Activated naive CD4-positive, alpha-beta T cell (primary cell): Measurements from ENCODE around the gene INTS4.
"Not testable (repeated sequence)": the region's sequence is repeated elsewhere in the genome, so short reads cannot be mapped to it uniquely, and the experiment has no call there.

ENCODE experiments used
- DNase-seq, 4 experiments: peaks; one replicate each; lab custom pipeline; 2025; lab: John Stamatoyannopoulos, UW

Gene INTS4

DNA sequence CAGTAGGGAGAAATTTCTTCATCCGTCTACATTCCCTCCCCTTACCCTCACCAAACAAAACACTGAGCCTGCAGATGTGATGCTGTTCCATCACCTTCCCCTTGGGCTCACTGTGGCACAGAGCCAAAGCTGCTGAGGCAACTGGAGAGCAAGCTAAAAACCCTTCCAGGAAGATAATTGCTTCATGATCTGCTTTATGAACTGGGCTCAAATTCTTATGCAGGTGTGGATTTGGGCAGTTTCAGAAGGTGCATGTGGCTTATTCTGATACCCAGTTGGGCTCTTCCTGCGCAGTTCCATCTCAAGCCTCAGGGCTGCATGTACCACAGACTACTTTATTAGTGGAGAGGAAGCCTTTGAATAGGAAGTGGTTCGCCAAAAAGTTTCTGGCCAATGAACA lies 115.2 kb downstream of the INTS4 start:
- DNase-seq, result no peak

DNA sequence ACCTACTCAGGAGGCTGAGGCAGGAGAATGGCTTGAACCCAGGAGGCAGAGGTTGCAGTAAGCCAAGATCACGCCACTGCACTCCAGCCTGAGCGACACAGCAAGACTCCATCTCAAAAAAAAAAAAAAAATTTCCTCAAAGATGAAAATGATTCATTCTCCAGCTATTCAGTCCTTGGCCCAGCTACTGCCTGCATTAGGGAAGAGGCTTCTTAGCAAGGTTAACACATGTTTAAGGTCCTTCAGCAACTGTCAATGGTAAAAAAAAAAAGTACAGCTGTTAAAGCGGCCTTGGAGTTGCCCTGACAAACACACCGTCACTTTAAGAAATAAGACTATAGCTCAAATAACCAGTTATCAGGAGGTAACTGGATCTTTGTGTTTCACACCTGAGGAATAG lies 116.2 kb downstream of the INTS4 start:
- not testable (repeated sequence) for DNase-seq

DNA sequence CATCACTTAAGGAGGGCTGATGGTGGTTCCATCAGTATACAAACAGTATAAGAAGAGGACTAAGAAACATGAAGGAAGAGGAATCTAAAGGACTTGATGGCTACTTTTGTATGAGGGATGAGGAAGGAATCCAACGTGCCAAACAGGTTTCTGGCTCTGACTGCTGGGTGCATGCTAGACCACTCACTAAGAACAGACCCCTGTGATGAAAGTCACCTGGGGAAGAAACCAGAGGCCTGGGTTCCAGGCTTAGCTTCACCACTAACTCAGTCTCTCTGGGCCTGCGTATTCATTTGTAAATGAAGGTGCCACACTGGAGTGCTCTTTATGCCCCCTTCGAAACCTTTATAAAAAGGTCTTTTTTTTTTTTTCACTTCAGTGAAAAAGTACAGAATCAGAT lies 118.4 kb downstream of the INTS4 start:
- DNase-seq, result no peak

DNA sequence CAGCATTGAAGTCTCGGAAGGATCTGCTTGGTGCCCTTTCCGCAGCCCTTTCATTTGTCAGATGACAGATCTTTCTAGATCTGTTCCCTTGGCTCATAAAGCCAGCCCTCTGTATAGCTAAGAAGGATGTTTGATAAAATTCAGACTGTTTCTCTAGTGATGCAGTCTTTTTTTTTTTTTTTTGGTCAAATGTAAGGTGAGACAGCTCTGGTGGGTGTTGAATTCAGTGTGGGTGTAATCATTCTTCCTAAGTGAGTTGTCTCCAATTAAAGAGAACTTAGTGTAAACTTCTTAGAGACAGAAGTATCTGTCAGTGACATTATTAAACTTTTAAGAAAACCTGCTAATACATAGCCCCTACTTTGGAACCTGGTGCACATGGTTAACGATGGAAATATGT lies 120.3 kb downstream of the INTS4 start:
- DNase-seq, result no peak

DNA sequence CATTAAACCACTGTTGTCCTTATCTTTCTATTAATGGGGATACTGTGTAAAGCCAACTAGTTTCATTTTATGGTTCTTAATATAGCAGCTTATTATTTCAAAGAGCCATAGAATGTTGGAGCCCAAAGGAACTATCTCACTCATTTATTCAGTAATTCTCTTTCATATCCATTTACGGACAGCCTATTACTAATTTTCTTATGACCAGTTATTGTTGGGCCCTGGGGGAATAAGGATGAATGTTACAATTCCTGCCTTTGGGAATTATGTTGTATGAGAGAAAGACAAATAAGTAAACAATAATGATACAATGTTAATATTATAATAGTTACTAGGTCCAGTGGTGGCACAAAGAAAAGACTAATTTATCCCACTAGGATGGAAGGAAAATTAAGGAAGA lies 121.1 kb downstream of the INTS4 start:
- DNase-seq, result no peak

DNA sequence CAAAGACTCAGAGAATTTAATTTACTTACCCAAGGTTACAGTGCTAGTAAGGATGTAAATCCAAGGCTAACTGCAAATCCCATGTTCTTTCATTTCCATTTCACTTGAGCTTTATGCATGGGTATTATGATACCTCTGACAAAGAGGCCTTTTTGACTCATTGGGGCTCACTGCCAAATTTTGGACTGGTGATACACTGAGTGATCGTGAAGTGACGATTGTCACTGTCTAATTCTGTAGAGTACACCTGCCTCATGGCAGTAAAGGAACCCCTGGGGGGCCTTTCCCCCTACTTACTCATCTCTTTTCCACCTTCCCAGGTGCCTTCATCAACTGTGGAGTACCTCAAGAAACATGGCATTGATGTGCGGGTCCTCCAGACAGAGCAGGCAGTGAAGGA lies 122.6 kb downstream of the INTS4 start:
- DNase-seq, result no peak

DNA sequence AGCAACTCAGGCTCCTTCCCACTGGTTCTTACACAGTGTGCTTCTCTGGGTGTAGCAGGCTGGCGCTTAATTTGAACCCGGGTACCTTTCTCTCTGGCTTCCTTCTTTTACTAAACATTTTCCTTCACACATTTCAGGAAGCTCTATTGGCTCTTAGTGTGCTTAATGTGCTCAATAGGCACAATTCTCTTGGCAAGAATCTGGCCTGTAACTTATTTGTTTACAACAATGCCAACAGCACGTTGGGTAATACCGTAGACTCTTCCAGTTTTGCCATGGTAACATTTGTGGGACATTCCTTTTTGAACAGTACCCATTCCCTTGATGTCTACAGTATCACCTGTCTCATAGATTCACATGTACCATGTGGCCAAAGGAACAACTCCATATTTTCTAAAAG lies 125.7 kb downstream of the INTS4 start:
- DNase-seq, result no peak

DNA sequence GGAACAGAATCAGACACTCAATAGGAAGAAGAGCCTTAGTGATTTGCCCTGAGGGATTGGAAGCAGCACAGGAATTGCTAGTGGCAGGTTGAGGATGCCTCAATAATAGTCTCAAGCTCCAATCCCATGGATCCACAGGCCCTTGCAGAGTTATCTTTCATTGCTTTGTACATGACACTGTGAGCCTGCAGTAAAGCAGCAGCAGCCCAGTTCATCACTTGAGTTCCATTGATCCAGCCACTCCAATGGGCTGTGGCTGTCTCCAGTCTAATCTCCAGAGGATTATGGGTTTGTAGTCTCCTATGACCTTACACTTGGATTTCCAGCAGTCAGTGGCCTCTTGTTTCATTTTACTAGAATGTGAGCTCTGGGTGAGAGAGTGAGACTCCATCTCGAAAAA lies 128.1 kb downstream of the INTS4 start:
- DNase-seq, result no peak

DNA sequence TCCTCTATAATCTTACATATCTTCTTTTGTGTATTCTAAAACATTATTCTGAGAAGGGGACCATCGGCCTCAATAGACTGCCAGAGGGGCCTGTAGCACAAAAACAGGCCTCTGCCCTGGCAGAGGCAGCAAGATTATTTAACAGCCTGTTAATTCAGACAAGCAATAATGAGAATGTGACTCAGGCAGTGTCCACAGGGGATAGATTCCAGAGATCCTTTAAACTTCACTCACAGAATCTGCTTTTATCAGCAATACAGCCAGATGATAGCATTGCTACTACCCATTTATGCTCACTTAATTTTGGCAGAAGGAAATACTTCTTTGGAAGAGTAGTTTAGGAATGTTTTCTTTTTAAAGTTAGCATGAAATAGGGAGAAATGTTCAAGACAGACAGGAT lies 128.7 kb downstream of the INTS4 start:
- no peak for DNase-seq

DNA sequence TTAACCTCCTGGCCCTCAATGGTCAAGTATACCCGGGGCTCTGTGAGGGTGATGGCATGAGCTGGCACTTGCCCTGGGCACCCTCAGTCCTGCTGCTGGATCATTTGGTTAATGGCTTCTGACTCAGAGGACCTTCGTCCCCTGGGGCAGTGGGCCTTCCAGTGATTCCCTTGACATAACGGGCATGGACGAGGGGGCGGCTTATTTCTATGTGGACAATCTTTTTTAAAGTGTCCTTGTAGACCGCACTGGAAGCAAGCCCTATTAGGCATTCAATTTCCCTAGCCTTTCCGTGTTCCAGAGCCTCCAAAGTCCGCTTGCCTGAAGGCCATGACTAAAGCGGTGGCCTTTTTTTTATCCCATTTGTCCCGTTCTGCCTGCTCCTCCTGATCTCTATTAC lies 133.0 kb downstream of the INTS4 start:
- DNase-seq, result not testable (repeated sequence)

DNA sequence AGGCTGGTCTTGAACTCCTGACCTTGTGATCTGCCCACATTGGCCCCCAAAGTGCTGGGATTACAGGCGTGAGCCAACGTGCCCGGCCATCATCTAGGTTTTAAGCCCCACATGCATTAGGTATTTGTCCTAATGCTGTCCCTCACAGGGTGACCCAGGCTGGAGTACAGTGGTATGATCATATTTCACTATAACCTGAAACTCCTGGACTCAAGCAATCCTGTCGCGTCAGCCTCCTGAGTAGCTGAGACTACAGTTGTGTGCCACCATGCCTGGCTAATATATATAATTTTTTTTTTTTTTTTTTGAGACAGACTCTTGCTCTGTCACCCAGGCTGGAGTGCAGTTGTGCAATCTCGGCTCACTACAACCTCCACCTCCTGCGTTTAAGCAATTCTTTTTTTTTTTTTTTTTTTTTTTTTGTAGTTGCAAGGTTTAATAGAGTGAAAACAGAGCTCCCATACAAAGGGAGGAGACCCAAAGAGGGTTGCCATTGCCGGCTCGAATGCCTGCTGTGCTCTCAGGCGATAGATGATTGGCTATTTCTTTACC lies 136.5 kb downstream of the INTS4 start:
- not testable (repeated sequence) for DNase-seq

DNA sequence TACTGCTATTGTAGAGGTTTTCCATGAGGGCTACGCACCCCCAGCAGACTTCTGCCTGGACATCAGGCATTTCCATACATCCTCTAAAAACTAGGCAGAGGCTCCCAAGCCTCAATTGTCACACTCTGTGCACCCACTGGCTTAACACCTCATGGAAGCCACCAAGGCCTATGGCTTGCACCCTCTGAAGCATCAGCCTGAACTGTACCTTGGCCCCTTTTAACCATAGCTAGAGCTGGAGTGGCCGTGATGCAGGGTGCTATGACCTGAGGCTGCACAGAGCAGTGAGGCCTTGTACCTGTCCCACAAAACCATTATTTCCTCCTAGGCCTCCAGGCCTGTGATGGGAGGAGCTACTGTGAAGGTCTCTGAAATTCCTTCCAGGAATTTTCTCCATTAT lies 139.6 kb downstream of the INTS4 start:
- DNase-seq, result no peak

DNA sequence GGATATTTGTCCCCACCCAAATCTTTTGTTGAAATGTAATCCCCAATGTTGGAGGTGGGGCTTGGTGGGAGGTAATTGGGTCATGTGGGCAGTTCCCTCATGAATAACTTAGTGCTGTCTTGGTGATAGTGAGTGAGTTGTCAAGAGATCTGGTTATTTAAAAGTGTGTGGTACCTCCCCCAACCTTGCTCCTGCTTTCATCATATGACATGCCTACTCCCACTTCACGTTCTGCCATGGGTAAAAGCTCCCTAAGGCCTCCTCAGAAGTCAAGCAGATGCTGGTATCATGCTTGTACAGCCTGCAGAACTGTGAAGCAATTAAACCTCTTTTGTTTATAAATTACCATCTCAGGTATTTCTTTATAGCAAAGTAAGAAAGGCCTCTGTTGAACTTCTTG lies 143.0 kb downstream of the INTS4 start:
- no peak for DNase-seq

DNA sequence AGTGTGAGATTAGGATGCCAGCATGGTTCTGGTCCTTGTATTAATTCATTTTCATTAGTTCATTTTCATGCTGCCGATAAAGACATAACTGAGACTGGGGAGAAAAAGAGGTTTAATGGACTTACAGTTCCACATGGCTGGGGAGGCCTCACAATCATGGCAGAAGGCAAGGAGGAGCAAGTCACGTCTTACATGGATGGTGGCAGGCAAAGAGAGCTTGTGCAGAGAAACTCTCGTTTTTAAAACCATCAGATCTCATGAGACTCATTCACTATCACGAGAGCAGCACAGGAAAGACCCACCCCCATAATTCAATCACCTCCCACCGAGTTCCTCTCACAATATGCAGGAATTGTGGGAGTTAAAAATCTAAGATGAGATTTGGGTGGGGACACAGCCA lies 150.8 kb downstream of the INTS4 start:
- not testable (repeated sequence) for DNase-seq

DNA sequence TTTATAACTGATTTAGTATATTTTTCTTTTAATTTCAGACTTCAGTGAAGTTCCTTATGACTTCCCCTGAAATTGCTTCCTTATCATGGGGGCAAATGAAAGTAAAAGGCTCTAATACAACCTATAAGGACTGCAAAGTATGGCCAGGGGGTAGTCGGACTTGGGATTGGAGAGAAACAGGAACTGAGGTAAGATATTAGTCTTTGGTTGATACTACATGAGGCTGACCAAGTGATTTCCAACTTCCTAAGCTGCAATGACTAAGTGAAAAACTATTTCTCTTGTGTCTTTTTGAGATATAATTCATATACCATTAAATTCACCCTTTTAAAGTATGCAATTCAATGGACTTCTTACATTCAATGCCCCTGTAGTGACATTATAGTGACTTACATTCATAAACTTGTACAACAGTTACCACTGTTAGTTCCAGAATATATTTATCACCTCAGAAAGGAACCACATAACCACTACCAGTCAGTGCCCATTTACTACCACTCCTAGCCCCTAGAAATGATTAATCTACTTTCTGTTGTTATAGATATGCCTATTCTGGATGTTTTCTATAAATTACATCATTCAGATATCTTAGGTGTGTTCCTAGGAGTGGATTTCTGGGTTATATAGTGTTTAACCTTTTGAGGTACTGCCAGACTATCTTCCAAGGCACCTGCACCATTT lies 151.9 kb downstream of the INTS4 start:
- DNase-seq, result no peak

DNA sequence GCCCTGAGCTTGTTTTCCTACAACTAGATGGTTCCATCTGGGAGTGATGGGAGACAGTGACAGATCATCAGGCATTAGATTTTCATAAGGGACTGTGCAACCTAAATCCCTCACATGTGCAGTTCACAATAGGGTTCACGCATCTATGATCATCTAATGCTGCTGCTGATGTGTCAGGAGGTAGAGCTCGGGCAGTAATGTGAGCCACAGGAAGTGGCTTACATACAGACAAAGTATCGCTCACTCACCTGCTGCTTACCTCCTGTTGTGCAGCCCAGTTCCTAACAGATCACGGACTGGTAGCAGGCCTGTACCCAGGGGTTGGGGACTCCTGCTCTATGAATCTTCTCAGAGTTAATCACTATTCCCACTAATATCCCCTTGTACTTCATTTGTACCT lies 161.2 kb downstream of the INTS4 start:
- DNase-seq, result no peak

DNA sequence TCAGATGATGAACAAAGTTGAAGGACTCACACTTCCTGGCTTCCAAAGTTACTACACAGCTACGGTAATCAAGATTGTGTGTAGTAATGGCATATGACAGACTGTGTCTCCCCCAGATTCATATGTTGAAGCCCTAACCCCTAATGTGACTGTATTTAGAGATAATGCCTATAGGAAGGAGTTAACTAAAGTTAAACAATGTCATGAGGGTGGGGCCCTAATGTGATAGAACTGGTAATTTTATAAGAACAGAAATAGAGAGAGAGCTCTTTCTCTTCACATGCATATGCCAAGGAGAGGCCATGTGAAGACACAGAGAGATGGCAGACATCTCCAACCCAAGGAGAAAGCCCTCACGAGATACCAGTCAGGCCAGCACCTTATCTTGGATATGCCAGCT lies 165.5 kb downstream of the INTS4 start:
- DNase-seq, result no peak
